Psoas muscle (tissue), 8 donors: ENCODE results near the gene SPP2. TPM values are rescaled to one million over a fixed set of nuclear protein-coding genes. Genes with fewer than 3 reads are reported as not detected.

Source experiments
- ATAC-seq, 4 donors: fragments of 200-7000 bp; cut with Tn5 transposase; one replicate each; pipeline ENCODE4 v1.9.1; 2020; ENCODE audit warnings: moderate library complexity in 3 of 4, mild to moderate bottlenecking in 2 of 4
- DNase-seq, 2 donors: peaks; one replicate each; pipeline ENCODE4 v3.0.0-alpha.2; 2020
- H3K27ac ChIP-seq: fragments of 200-600 bp; one replicate; pipeline ENCODE4 v1.8.0; 2022
- H3K27me3 ChIP-seq, 3 donors: fragments of 200-600 bp in 1 of 3; one replicate each; pipeline versions ENCODE4 v1.6.1 to v1.8.0; 2013 to 2022; ENCODE audit warnings: low read length in 2 of 3, mild to moderate bottlenecking in 2 of 3, moderate library complexity in 1 of 3; ENCODE audit not compliant: insufficient read depth in 3 of 3
- H3K36me3 ChIP-seq, 2 donors: fragments of 200-600 bp in 1 of 2; one replicate each; pipeline versions ENCODE4 v1.6.1 to v1.8.0; 2013 to 2022; ENCODE audit warnings: low read depth in 1 of 2, mild to moderate bottlenecking in 1 of 2, moderate library complexity in 1 of 2; ENCODE audit not compliant: insufficient read depth in 1 of 2
- H3K4me1 ChIP-seq: fragments of 200-600 bp; one replicate; pipeline ENCODE4 v1.8.0; 2022
- H3K4me3 ChIP-seq: fragments of 200-600 bp; one replicate; pipeline ENCODE4 v1.8.0; 2022; ENCODE audit warnings: mild to moderate bottlenecking
- H3K9me3 ChIP-seq: fragments of 200-600 bp; one replicate; pipeline ENCODE4 v1.8.0; 2022
- WGBS, 3 donors: extraction: QIAGEN DNeasy Blood & Tissue Kit; methylation state at CpG; one replicate each; pipeline versions ENCODE4 v1.1.6 to v1.1.7; 2013; 5-methylcytosine and 5-hydroxymethylcytosine counted together
- intact Hi-C, 2 donors: fragments of 100-400 bp; cut with DNase I; formaldehyde crosslinking; loops; one replicate each; pipeline versions ENCODE4 v1.11.0 to v1.14.2; 2022
- polyA plus RNA-seq, 3 donors: library from polyadenylated mRNA; stranded (reverse); fragments of 200-250 nt; gene quantifications; one replicate each; pipeline ENCODE4 v1.2.3, GENCODE V29; 2013
- total RNA-seq, 4 donors: library from RNA; stranded (reverse); fragmentation: NEBNext Ultra II Directional in 2 of 4; extraction: Animal tissue kit (Norgen Biotek cat#: 25700) in 2 of 4; gene quantifications; one replicate each; pipeline versions ENCODE4 v1.2.1 to v1.2.4, GENCODE V29; 2021 to 2023
- TF ChIP-seq, protein P1 (sequence below): fragments of 200-600 bp; IDR thresholded peaks from one replicate; pipeline ENCODE4 v1.8.0; 2022; ENCODE audit warnings: antibody characterized with exemption
- donor health status: healthy with polysubstance abuse.
- donor health status: DM: no; HTN: no; CAD: no; lungs with moderate emphysema.
- donor health status: Bipolar disorder and iron deficiency.
- donor health status: healthy.
- donor health status: DM: yes; HTN: yes; CAD: no.
- donor health status: DM: no; HTN: no; CAD: no.
- donor health status: DM: no; HTN: no; CAD: no.
- donor health status: DM: yes; HTN: yes; CAD: no.

SPP2 gene
- total and polyA plus RNA-seq, 7 donors = not detected

DNA sequence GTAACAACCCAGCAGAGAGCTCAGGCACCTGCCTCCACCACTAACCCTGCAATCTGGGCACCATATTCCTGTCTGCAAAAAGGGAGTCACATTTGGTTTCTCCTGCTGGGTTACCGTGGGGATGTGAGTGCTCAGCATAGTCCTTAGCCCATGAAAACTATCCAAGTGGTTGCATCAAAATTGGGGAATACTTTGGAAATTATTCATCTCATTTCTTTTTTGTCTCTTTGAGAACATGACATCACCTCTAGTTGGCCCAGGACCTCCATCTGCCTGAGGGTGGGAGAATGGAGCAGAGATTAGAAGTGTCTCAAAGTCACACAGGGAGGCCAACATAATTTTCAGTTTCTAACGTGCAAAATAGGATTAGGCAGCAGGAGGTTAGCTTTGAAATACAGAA is 19.3 kb upstream of the SPP2 start:
- Histone ChIP-seq H3K36me3 (no peaks in the 10 kb centered on the region), H3K4me3 (no peak overlapping the region), H3K9me3 (peaks cover 3% of the 10 kb centered on the region), H3K27me3 (peaks cover 0 to 7% (median 0%) of the 10 kb centered on the region in 3 donors), H3K27ac (no peak overlapping the region), H3K4me1 (no peaks in the 10 kb centered on the region)
- 47 to 58% (median 57%) methylated on average over 2 of the region's 2 CpGs for WGBS, 3 donors
- DNase-seq (no peak), ATAC-seq (no peak)
- TF ChIP-seq, protein P1, sequence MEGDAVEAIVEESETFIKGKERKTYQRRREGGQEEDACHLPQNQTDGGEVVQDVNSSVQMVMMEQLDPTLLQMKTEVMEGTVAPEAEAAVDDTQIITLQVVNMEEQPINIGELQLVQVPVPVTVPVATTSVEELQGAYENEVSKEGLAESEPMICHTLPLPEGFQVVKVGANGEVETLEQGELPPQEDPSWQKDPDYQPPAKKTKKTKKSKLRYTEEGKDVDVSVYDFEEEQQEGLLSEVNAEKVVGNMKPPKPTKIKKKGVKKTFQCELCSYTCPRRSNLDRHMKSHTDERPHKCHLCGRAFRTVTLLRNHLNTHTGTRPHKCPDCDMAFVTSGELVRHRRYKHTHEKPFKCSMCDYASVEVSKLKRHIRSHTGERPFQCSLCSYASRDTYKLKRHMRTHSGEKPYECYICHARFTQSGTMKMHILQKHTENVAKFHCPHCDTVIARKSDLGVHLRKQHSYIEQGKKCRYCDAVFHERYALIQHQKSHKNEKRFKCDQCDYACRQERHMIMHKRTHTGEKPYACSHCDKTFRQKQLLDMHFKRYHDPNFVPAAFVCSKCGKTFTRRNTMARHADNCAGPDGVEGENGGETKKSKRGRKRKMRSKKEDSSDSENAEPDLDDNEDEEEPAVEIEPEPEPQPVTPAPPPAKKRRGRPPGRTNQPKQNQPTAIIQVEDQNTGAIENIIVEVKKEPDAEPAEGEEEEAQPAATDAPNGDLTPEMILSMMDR = no peak
- intact Hi-C loops = no loop called here

DNA sequence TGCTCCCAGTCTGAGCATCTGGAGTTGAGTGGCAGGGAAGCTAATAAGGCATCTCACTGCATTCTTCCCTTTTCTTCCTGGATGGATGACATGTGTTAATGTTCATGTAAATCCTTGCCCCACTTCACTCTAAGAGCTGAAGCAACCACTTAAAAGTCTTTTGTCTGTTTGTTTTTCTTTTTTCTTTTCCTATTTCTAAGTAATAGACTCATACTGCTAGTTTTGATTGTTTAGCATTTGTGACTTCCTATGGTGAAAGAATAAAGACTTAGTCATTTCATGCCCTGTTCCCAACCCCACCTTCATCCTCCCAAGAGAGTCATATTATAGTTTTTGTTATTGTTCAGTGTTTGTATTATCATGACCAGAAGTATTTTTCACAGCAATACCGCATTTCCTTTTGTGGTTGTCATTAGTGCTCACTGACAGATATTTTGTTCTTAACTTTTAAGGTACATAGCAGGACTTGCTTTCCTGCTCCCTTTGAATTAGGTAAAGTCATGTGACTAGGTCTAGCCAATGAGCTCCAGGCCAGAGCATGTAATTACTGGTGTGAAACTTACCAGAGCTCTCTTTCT is 18.1 kb upstream of the SPP2 start:
- Histone ChIP-seq H3K9me3 (peaks cover 3% of the 10 kb centered on the region), H3K36me3 (no peaks in the 10 kb centered on the region), H3K27ac (no peak overlapping the region), H3K4me3 (no peak overlapping the region), H3K4me1 (no peaks in the 10 kb centered on the region), H3K27me3 (peaks cover 0 to 7% (median under 1%) of the 10 kb centered on the region in 3 donors)
- TF ChIP-seq, protein P1 = no peak
- DNase-seq (no peak), ATAC-seq (no peak)
- WGBS, 3 donors = 78 to 88% (median 79%) methylated on average over 1 of the region's 1 CpG
- intact Hi-C loops = no loop called here

DNA sequence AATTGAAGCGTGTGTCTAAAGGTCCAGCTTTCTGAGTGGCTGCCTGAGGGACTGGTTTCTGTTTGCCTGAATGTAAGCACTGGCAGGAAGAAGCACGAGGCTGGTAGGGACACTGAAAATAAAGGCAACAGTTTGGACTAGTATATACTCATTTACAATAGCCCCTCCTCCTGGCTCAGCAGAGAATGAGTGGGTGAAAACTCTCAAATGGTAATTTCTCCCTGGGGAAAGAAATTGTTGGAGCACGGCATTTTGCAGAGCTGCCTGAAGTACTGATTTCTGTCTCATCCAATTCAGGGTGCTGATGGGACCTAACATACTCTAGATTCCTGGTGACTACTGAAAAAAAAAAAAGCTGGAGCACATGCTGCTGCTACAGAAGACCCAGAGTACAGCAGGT is 17.3 kb upstream of the SPP2 start:
- no peak overlapping the region for H3K4me3 ChIP-seq
- no peaks in the 10 kb centered on the region for H3K36me3 ChIP-seq
- peaks cover 0 to 3% (median 2%) of the 10 kb centered on the region in 3 donors for H3K27me3 ChIP-seq
- DNase-seq = no peak
- H3K4me1 ChIP-seq = no peaks in the 10 kb centered on the region
- intact Hi-C loops = no loop called here
- 68 to 77% (median 72%) methylated on average over 3 of the region's 3 CpGs for WGBS, 3 donors
- TF ChIP-seq, protein P1 = no peak
- H3K27ac ChIP-seq = no peak overlapping the region
- H3K9me3 ChIP-seq = peaks cover 3% of the 10 kb centered on the region
- no peak for ATAC-seq

DNA sequence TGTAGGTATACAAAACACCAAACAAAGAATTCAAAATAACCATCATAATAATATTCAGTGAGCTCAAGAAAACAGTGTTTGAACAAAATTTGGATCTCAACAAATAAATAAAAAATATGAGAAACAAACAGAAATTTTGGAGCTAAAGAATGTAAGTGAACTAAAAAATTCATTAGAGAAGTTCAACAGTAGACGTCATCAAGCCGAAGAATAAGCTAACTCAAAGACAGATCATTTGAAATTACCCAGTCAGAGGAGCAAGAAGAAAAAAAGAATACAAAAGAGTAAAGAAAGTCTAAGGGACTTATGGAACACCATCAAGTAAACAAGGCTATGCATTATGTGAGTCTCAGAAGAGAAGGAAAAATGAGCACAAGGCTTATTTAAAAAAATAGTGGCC is 16.6 kb upstream of the SPP2 start:
- no peaks in the 10 kb centered on the region for H3K36me3 ChIP-seq
- no peaks in the 10 kb centered on the region for H3K4me1 ChIP-seq
- 92% methylated on average over 2 of the region's 2 CpGs for WGBS, 3 donors
- TF ChIP-seq, protein P1 = no peak
- intact Hi-C loops = no loop called here
- H3K27me3 ChIP-seq = peaks cover 0 to 3% (median 2%) of the 10 kb centered on the region in 3 donors
- DNase-seq (no peak), ATAC-seq (no peak)
- no peak overlapping the region for H3K4me3 ChIP-seq
- H3K27ac ChIP-seq = no peak overlapping the region
- H3K9me3 ChIP-seq = peaks cover 3% of the 10 kb centered on the region
